ENCODE results near the gene HS2ST1.

DNA sequence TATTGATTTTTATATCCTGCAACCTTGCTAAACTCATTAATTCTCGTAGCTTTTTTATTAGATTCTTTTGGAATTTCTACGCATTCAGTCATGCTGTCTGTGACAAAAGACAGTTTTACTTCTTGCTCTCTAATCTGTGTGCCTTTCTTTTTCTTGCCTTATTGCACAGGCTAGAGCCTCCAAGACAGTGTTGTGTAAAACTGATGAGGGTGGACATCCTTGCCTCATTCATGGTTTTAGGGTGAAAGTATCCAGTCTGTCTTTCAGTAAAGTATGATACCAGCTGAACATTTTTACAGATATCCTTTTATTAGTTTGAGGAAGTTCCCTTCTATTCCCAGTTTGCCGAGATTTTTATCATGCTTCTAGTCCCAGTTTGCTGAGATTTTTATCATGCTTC, 133.8 kb downstream of the HS2ST1 start:
- TF ChIP-seq, protein P1, sequence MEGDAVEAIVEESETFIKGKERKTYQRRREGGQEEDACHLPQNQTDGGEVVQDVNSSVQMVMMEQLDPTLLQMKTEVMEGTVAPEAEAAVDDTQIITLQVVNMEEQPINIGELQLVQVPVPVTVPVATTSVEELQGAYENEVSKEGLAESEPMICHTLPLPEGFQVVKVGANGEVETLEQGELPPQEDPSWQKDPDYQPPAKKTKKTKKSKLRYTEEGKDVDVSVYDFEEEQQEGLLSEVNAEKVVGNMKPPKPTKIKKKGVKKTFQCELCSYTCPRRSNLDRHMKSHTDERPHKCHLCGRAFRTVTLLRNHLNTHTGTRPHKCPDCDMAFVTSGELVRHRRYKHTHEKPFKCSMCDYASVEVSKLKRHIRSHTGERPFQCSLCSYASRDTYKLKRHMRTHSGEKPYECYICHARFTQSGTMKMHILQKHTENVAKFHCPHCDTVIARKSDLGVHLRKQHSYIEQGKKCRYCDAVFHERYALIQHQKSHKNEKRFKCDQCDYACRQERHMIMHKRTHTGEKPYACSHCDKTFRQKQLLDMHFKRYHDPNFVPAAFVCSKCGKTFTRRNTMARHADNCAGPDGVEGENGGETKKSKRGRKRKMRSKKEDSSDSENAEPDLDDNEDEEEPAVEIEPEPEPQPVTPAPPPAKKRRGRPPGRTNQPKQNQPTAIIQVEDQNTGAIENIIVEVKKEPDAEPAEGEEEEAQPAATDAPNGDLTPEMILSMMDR (IDR thresholded peaks at IDR 0.05): no peak
- TF ChIP-seq EP300 (IDR thresholded peaks at IDR 0.05) (no peak), POLR2A (IDR thresholded peaks at IDR 0.05) (no peak), POLR2AphosphoS5 (IDR thresholded peaks at IDR 0.05) (no peak)
